Activated naive CD4-positive, alpha-beta T cell treated with anti-CD3 and anti-CD28 coated beads, Interleukin-2, amount 50 U/mL, for 72 hours (primary cell): Measurements from ENCODE around the gene RPS16. TPM values are rescaled to one million over a fixed set of nuclear protein-coding genes. Genes with fewer than 3 reads are reported as not detected.
"Not testable (repeated sequence)": the region's sequence is repeated elsewhere in the genome, so short reads cannot be mapped to it uniquely, and the experiment has no call there.

ENCODE experiments used
- ATAC-seq, 2 donors: fragments of 150-1000 bp; cut with Tn5 transposase; 2 replicates each; pipeline ENCODE4 v1.10.0; 2021; ENCODE audit warnings: mild to moderate bottlenecking in 2 of 2, moderate library complexity in 2 of 2
- DNase-seq, 2 donors: peaks; one replicate each; pipeline ENCODE4 v3.0.0; 2021 to 2022; ENCODE audit warnings: low spot score in 2 of 2
- H3K27ac Mint-ChIP-seq, 2 donors: one replicate each; pipeline ENCODE4 v1.8.0; 2022; ENCODE audit warnings: mild to moderate bottlenecking in 2 of 2, mixed read lengths in 2 of 2
- H3K36me3 Mint-ChIP-seq, 2 donors: one replicate each; pipeline ENCODE4 v1.8.0; 2022; ENCODE audit warnings: mixed read lengths in 2 of 2
- H3K9me3 Mint-ChIP-seq, 2 donors: one replicate each; pipeline ENCODE4 v1.8.0; 2022; ENCODE audit warnings: mixed read lengths in 2 of 2
- total RNA-seq, 2 donors: library from RNA; stranded (reverse); gene quantifications; one replicate each; pipeline ENCODE4 v1.2.3, GENCODE V29; 2022

Gene RPS16
- 1,000 to 10,000 TPM; 3,128 to 3,624 TPM for total RNA-seq

DNA sequence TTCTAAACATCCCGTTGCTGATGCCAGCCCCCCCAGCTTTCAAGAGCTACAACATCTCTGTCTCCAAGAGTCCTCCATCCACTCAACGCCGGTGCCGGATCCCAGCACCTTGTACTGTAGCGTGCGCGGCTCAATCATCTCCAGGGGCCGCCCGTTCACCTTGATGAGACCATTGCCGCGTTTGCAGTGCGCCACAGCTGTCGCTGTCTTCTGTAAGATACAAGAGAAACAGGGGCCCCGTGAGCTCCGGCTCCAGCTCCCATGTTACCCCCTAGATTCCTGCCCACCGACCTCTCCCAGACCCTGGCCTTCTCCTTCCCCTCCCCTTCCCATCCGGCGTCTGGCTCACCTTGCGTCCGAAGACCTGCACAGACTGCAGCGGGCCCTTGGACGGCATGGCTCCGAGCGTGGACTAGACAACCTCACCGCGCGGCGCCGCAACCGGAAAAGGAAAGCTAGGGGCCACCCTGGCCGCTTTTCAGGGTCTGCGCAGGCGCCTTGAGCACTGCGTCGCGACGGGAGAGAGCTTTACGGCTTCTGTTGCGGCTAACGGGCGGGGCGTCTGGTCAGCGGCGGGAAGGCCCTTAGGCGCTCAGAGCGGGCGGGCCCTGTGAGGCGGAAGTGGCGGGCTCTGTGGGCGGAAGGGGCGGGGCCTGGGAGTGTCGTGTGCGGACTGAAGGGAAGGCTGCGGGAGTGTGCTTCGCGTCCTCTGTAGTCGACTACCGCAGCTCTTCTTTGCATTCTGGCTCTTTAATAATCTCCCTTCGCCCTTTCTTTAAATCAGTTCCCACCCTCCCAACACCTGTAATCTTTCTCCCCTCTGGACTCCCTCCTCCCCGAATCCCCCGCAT is at the start of gene RPS16:
TSS of gene RPS16 (minus strand) at position 451 of the 851 bp plus-strand sequence. CDS start at position 397, 54 bp downstream.
- Mint-ChIP-seq H3K36me3 (peaks cover 35 to 38% of the 10 kb centered on the region in 2 donors), H3K9me3 (no peaks in the 10 kb centered on the region), H3K27ac (peak within 1 kb of the TSS; percentile 96 to 100)
- peak; percentile 93 to 94 for ATAC-seq
- DNase-seq = peak; percentile 99

GRCh38 chr19:39483141-39483540 is 47.4 kb upstream of the RPS16 start:
- no peak for ATAC-seq
- Mint-ChIP-seq H3K9me3 (no peaks in the 10 kb centered on the region), H3K27ac (peak overlapping the region in 1 of 2 donors; percentile 2), H3K36me3 (peaks cover 20 to 24% of the 10 kb centered on the region in 2 donors)
- no peak for DNase-seq

- Mint-ChIP-seq H3K9me3 (no peaks in the 10 kb centered on the region), H3K36me3 (peaks cover 16 to 24% of the 10 kb centered on the region in 2 donors), H3K27ac (peak overlapping the region; percentile 94 to 99)
- ATAC-seq (no peak), DNase-seq (no peak)
These were observed 45.9 kb upstream of the RPS16 start for GRCh38 chr19:39481676-39482075.

DNA sequence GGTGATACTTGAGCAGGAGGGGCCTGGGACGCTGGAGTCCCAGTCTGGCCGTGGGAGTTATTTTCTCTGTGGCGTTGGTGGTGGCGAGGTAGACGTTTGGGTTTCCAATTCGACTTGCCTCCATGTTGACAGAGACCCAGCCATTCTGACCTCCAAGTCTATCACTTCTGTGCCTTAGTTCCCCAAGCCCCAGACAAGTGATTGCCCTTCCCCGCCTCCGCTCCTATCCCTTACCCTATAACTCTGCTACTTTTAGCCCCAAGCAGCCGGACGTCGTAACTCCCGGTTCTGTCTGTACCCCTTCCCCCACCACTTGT is 45.4 kb upstream of the RPS16 start:
- no peaks in the 10 kb centered on the region for H3K9me3 Mint-ChIP-seq
- peak overlapping the region; percentile 94 to 99 for H3K27ac Mint-ChIP-seq
- DNase-seq (no peak), ATAC-seq (no peak)
- peaks cover 16 to 24% of the 10 kb centered on the region in 2 donors for H3K36me3 Mint-ChIP-seq

GRCh38 chr19:39480337-39481228 is 44.8 kb upstream of the RPS16 start, which contains the start of gene TIMM50:
TSS of gene TIMM50 (plus strand) at chr19:39480838. CDS start at chr19:39480854, 16 bp downstream.
- peak; percentile 94 for ATAC-seq

GRCh38 chr19:39479916-39480315 is 44.2 kb upstream of the RPS16 start:
- Mint-ChIP-seq H3K9me3 (no peaks in the 10 kb centered on the region), H3K27ac (peak overlapping the region; percentile 94 to 98)

More at GRCh38 chr19:39480337-39481228, 44.8 kb upstream of the RPS16 start, which contains the start of gene TIMM50:
- Mint-ChIP-seq H3K36me3 (peaks cover 18 to 27% of the 10 kb centered on the region in 2 donors), H3K27ac (peak within 1 kb of the TSS; percentile 94 to 99), H3K9me3 (no peaks in the 10 kb centered on the region)
- DNase-seq = peak; percentile 96 to 99

GRCh38 chr19:39479319-39479801 is 43.6 kb upstream of the RPS16 start:
- ATAC-seq, DNase-seq, H3K9me3 Mint-ChIP-seq: not testable (repeated sequence)
- peak overlapping the region in 1 of 2 donors; percentile 94 for H3K27ac Mint-ChIP-seq
- H3K36me3 Mint-ChIP-seq = peaks cover 21 to 39% of the 10 kb centered on the region in 2 donors

More at GRCh38 chr19:39479916-39480315, 44.2 kb upstream of the RPS16 start:
- H3K36me3 Mint-ChIP-seq = peaks cover 21 to 33% of the 10 kb centered on the region in 2 donors
- ATAC-seq (no peak), DNase-seq (no peak)

DNA sequence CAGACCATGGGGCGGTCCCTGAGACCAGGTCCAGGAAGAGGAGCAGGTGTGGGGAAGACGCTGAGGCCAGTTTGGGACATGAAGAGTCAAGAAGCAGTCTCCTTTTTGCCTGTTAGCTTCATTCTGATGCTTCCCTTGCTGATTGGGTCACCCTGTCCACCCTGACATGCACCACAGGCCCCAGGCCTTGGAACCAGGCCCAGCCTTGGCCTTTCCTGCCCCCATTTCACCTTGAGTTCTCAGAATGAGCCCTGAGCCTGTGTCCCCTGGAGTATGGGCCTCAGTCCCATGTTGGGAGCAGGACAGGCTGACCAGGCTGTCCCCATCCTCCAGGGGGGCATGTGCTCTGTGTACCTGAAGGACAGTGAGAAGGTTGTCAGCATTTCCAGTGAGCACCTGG is 40.0 kb upstream of the RPS16 start:
- peak overlapping the region in 1 of 2 donors; percentile 65 for H3K27ac Mint-ChIP-seq
- no peaks in the 10 kb centered on the region for H3K9me3 Mint-ChIP-seq
- ATAC-seq (no peak), DNase-seq (no peak)
- peaks cover 20 to 25% of the 10 kb centered on the region in 2 donors for H3K36me3 Mint-ChIP-seq

GRCh38 chr19:39474139-39474620 is 38.4 kb upstream of the RPS16 start:
- peaks cover 23 to 32% of the 10 kb centered on the region in 2 donors for H3K36me3 Mint-ChIP-seq
- ATAC-seq = peak; percentile 51 to 70
- peak in 1 of 2 donors; percentile 81 for DNase-seq
- H3K27ac Mint-ChIP-seq = peak overlapping the region; percentile 72 to 87
- H3K9me3 Mint-ChIP-seq = no peaks in the 10 kb centered on the region

DNA sequence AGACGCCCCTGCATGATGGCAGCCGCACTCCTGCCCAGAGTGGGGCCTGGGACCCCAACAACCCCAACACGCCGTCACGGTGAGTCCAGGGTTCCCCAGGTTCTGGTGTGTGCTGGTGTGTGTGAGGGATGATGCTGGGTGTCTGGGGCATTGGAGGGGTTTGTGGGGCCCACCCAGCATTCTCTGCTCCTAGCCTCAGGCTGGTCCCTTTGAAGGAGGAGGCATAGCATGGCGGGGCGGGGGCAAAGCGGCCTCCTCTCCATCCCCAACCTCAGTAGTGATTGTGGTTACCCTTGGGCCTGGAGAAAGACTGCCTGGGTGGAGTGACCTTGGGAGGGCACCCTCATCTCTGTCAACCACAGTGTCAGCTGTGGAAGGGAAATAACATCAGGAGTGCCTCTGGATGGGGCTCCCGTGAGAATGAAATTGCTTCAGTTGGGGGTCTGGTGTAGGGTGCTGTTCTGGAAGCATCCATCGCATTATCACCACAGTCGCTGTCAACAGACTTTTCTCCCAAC is 37.8 kb upstream of the RPS16 start:
- ATAC-seq = no peak
- Mint-ChIP-seq H3K9me3 (no peaks in the 10 kb centered on the region), H3K36me3 (peaks cover 24 to 32% of the 10 kb centered on the region in 2 donors), H3K27ac (no peak overlapping the region)
- no peak for DNase-seq

DNA sequence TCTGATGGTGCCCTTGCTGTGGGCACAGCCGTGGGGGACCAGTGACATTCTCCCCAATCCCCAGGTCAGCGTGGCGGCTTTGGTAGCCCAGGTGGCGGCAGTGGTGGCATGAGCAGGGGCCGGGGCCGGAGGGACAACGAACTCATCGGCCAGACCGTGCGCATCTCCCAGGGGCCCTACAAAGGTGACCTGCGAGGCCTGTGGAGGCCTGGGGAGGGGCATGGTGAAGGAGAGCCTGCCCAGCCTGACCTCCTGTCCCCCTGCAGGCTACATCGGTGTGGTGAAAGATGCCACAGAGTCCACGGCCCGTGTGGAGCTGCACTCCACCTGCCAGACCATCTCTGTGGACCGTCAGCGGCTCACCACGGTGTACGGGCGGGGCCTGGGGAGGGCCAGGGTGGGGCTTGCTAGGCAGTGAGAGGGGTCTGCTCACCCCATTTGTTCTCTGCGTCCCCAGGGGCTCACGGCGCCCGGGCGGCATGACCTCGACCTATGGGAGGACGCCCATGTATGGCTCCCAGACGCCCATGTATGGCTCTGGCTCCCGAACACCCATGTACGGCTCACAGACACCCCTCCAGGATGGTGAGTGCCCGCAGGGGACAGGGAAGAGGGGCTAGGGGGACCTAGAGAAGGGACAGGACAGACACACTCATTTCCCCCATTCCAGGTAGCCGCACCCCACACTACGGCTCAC is 37.1 kb upstream of the RPS16 start:
- Mint-ChIP-seq H3K36me3 (peaks cover 24 to 32% of the 10 kb centered on the region in 2 donors), H3K9me3 (no peaks in the 10 kb centered on the region)
- no peak for ATAC-seq

DNA sequence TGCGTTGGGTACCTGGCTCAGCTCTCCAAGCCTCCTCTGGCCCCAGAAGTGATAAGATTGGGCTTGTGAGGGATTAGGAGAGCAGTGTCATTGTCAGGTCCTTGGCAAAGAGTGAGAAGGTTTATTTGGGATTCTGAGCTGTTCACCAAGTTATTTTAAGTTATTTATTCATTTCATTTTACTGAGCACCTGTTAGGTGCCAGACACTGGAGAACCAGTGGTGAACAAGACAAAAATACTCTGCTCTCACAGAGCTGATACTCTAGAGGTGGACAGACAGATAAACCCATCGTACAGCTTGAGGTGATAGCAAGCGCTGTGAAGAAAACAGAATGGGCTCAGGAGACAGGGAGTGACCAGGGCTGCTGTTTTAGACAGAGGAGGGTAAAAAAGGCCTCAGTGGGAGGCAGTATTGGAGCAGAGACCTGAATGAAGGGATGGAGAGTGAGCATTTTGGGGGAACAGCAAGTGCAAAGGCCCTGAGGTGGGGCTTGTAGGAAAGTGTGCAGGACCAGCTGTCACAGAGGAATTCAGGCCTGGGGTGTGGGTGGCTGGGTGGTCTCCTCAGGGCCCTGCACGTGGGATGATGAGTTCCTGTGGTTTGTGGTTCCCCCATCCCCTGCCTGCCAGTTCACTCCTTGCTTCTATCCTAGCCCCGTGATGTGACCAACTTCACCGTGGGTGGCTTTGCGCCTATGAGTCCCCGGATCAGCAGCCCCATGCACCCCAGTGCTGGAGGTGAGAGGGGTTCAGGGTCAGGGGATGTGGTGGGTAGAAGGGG is 36.2 kb upstream of the RPS16 start:
- no peaks in the 10 kb centered on the region for H3K9me3 Mint-ChIP-seq
- DNase-seq (no peak), ATAC-seq (no peak)
- H3K36me3 Mint-ChIP-seq = peaks cover 24 to 32% of the 10 kb centered on the region in 2 donors
- peak overlapping the region; percentile 80 to 90 for H3K27ac Mint-ChIP-seq

More for the DNA sequence above, 37.1 kb upstream of the RPS16 start:
- DNase-seq = no peak
- H3K27ac Mint-ChIP-seq = peak overlapping the region; percentile 55 to 80

GRCh38 chr19:39470724-39471339 is 35.1 kb upstream of the RPS16 start:
- Mint-ChIP-seq H3K36me3 (peaks cover 30 to 39% of the 10 kb centered on the region in 2 donors), H3K27ac (peak overlapping the region; percentile 80 to 90)
- ATAC-seq = peak; percentile 34 to 73

DNA sequence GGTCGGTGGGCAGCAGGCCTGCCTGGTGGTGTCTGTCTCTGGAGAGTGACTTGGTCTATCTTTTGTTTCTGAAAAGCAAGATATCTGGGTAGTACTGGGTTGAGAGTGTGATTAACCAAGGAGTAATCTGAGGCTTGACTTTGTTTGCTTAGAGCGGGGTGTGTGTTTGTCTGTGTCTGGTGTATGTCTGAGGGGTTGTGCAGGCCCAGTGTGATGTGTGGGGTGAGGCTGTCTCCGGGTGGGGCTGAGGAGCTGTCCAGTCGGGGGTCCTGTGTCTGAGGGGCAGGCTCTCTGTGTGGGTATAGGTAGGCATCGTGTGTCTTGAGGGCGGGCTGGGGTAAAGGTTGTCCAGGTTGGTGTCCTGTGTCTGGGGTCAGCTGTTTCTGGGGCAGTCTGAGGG is 33.8 kb upstream of the RPS16 start:
- H3K36me3 Mint-ChIP-seq = peaks cover 29 to 38% of the 10 kb centered on the region in 2 donors

More at GRCh38 chr19:39470724-39471339, 35.1 kb upstream of the RPS16 start:
- no peaks in the 10 kb centered on the region for H3K9me3 Mint-ChIP-seq
- no peak for DNase-seq

More for the DNA sequence above, 33.8 kb upstream of the RPS16 start:
- peak overlapping the region; percentile 76 to 80 for H3K27ac Mint-ChIP-seq
- ATAC-seq = no peak
- H3K9me3 Mint-ChIP-seq = no peaks in the 10 kb centered on the region
- DNase-seq = no peak
